Measurements from ENCODE around the gene JAK3. TPM values are rescaled to one million over a fixed set of nuclear protein-coding genes. Genes with fewer than 3 reads are reported as not detected.
"Not testable (repeated sequence)": the region's sequence is repeated elsewhere in the genome, so short reads cannot be mapped to it uniquely, and the experiment has no call there.

Gene JAK3
- polyA plus RNA-seq, 1 of the 3 experiments (the other 2 are of a cell fraction), result 1.3 TPM

- H3K4me1 ChIP-seq (ENCODE audit: control insufficient read depth in 1 of 2, insufficient read depth in 2 of 2, low read depth in 1 of 2, low read length in 1 of 2); H3F3A ChIP-seq (replicated peaks; ENCODE audit: insufficient read depth); H2AFZ ChIP-seq (ENCODE audit: low read depth); H3K4me2 ChIP-seq; H3K9ac ChIP-seq; H3K79me2 ChIP-seq (ENCODE audit: insufficient read depth); H3K4me3 ChIP-seq (ENCODE audit: low read depth in 2 of 2, low read length in 1 of 2); H3K9me3 ChIP-seq; H3K36me3 ChIP-seq (replicated peaks in 1 of 2; ENCODE audit: control insufficient read depth in 1 of 2, insufficient read depth in 2 of 2, low read length in 1 of 2); DNase-seq; H3K27me3 ChIP-seq (ENCODE audit: insufficient read depth); H3K27ac ChIP-seq (ENCODE audit: low read depth in 2 of 2, low read length in 1 of 2); H3K9me2 ChIP-seq; H4K20me1 ChIP-seq (ENCODE audit: insufficient read depth): not testable (repeated sequence)
- WGBS (ENCODE audit: low lambda C conversion rate), result 51% methylated on average over 2 of the region's 5 CpGs
- POLR2A ChIA-PET, result interaction anchor here (1.0 to 1.2 kb wide), 2 partner anchors 72 to 178 kb away, joined by 3 to 4 read pairs; no protein-coding TSS in a partner anchor
- CTCF ChIA-PET, result interaction anchor here (0.8 to 3.5 kb wide), 23 partner anchors 9 to 177 kb away, joined by 3 to 32 read pairs (median 4); partner anchors contain the start of genes CCDC124 and RPL18A
Observed at GRCh38 chr19:17783721-17784120, 64.1 kb downstream of the JAK3 start.

DNA sequence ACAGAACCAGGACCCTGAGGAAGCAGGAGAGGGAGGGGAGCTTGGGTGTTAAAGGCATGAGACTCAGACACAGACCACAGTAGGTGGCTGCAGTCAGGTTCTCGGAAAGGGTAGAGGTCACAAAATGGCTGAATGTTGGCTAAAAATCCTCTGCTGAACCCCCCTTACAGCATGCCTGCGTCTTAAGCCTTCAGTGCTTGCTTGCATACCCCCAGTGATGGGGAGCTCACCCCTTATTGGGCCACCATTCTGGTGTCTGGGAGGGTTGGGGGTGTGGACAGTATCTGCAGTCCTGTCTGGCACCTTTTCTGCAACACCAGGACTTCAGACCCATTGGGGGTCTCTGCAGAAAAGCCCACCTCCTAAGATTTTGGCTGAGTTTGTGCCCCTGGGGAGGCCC is 67.0 kb downstream of the JAK3 start:
- ChIA-PET CTCF (interaction anchor here (1.5 to 1.9 kb wide), 2 partner anchors 75 to 76 kb away, joined by 4 to 7 read pairs; no protein-coding TSS in a partner anchor), POLR2A (no interaction called here)
- Histone ChIP-seq H3K9ac (no peak overlapping the region), H3K27ac (ENCODE audit: low read depth in 2 of 2, low read length in 1 of 2) (no peak overlapping the region), H3F3A (replicated peaks; ENCODE audit: insufficient read depth) (no peaks in the 10 kb centered on the region), H3K79me2 (ENCODE audit: insufficient read depth) (no peaks in the 10 kb centered on the region), H3K4me1 (ENCODE audit: control insufficient read depth in 1 of 2, insufficient read depth in 2 of 2, low read depth in 1 of 2, low read length in 1 of 2) (peaks cover 0 to 3% of the 10 kb centered on the region in 2 experiments; a peak in 1 of 4 replicates), H3K27me3 (ENCODE audit: insufficient read depth) (no peaks in the 10 kb centered on the region), H3K36me3 (replicated peaks in 1 of 2; ENCODE audit: control insufficient read depth in 1 of 2, insufficient read depth in 2 of 2, low read length in 1 of 2) (no peaks in the 10 kb centered on the region), H2AFZ (ENCODE audit: low read depth) (no peak overlapping the region), H3K9me2 (no peaks in the 10 kb centered on the region), H3K4me3 (ENCODE audit: low read depth in 2 of 2, low read length in 1 of 2) (no peak overlapping the region), H4K20me1 (ENCODE audit: insufficient read depth) (no peaks in the 10 kb centered on the region), H3K4me2 (no peak overlapping the region), H3K9me3 (no peaks in the 10 kb centered on the region)
- TF ChIP-seq GATA2 (CRISPR knock-in tag; IDR thresholded peaks at IDR 0.05) (no peak), SIN3A (IDR thresholded peaks at IDR 0.05; ENCODE audit: borderline replicate concordance, low read depth, low read length) (no peak)
- no peak for DNase-seq
- 86% methylated on average over 1 of the region's 2 CpGs for WGBS (ENCODE audit: low lambda C conversion rate)

DNA sequence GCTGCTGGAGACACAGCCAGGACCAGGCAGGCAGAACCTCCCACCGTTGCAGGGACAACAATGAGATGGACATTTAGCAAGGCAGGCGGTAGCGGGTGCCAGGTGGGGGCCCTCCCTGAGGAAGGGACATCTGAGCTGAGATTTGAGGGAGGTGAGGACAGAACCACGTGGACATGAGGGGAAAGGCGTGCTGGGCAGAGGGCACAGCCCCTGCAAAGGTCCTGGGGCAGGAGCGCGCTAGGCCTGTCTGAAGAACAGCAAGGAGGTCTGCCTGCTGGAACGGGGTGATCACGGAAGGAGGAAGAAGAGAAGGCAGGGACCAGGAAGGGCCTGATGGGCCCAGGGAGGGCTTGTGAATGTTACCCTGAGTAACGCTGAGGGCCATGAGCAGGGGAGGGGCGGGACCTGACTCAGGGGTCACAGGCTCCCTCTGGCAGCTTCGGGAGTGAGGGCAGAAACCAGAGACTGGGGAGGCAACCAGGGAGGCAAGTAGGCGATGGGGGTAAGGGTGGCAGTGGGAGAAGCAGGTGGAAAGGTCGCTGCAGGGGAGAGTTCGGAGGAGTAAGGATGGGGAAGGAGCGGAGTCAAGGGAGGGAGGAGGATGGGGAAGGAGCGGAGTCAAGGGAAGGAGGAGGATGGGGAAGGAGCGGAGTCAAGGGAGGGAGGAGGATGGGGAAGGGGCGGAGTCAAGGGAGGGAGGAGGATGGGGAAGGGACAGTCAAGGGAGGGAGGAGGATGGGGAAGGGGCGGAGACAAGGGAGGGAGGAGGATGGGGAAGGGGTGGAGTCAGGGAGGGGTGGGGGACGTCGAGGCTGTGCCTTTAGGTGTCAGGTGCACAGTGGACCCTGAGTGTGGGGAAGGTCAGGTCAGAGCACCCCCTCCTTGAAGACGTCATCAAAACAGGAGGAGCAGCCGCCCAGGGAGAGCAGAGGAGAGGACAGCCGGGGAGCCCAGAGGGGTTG is 68.5 kb downstream of the JAK3 start:
- Histone ChIP-seq H3K27ac (ENCODE audit: low read depth in 2 of 2, low read length in 1 of 2) (no peak overlapping the region), H2AFZ (ENCODE audit: low read depth) (no peak overlapping the region), H3K36me3 (replicated peaks in 1 of 2; ENCODE audit: control insufficient read depth in 1 of 2, insufficient read depth in 2 of 2, low read length in 1 of 2) (no peaks in the 10 kb centered on the region), H3K9me3 (no peaks in the 10 kb centered on the region), H3K4me3 (ENCODE audit: low read depth in 2 of 2, low read length in 1 of 2) (no peak overlapping the region), H3K79me2 (ENCODE audit: insufficient read depth) (no peaks in the 10 kb centered on the region), H3F3A (replicated peaks; ENCODE audit: insufficient read depth) (no peaks in the 10 kb centered on the region), H3K4me2 (no peak overlapping the region), H3K27me3 (ENCODE audit: insufficient read depth) (no peaks in the 10 kb centered on the region), H4K20me1 (ENCODE audit: insufficient read depth) (no peaks in the 10 kb centered on the region), H3K9me2 (no peaks in the 10 kb centered on the region), H3K9ac (no peak overlapping the region), H3K4me1 (ENCODE audit: control insufficient read depth in 1 of 2, insufficient read depth in 2 of 2, low read depth in 1 of 2, low read length in 1 of 2) (peaks cover 0 to 3% of the 10 kb centered on the region in 2 experiments; a peak in 1 of 4 replicates)
- no peak for TF ChIP-seq RXRA (IDR thresholded peaks at IDR 0.05; ENCODE audit: borderline replicate concordance, low read depth)
- no peak for TF ChIP-seq MEF2A (IDR thresholded peaks at IDR 0.05; ENCODE audit: borderline replicate concordance, low read depth)
- no peak for TF ChIP-seq RCOR1 (IDR thresholded peaks at IDR 0.05; ENCODE audit: low read length)
- TF ChIP-seq TEAD4 (IDR thresholded peaks at IDR 0.05; ENCODE audit: borderline replicate concordance, insufficient read depth), result no peak
- no peak for TF ChIP-seq SIN3A (IDR thresholded peaks at IDR 0.05; ENCODE audit: borderline replicate concordance, low read depth, low read length)
- CTCF ChIA-PET, result interaction anchor here (1.5 kb wide), 1 partner anchor 74 kb away, joined by 4 read pairs; no protein-coding TSS in a partner anchor
- DNase-seq, result peak; percentile 49
- 75% methylated on average over 25 of the region's 25 CpGs for WGBS (ENCODE audit: low lambda C conversion rate)
- POLR2A ChIA-PET, result no interaction called here

All from SK-N-SH (cell line).